Stimulated activated CD8-positive, alpha-beta memory T cell treated with anti-CD3 and anti-CD28 coated beads, Interleukin-7, amount 100 ng/mL, for 48 hours (primary cell): Measurements from ENCODE around the gene DNAH7.

Experiments
- DNase-seq, 2 donors: peaks; one replicate each; pipeline ENCODE4 v3.0.0-alpha.2; 2020; ENCODE audit warnings: low read depth in 1 of 2; ENCODE audit errors: extremely low read depth in 1 of 2

DNAH7 gene

GRCh38 chr2:196079052-196079451 is 10.4 kb upstream of the DNAH7 start:
- DNase-seq: no peak

- no peak for DNase-seq
Observed at GRCh38 chr2:196077821-196078220, 9.2 kb upstream of the DNAH7 start.

- no peak for DNase-seq
Observed at GRCh38 chr2:196076778-196077568, 8.3 kb upstream of the DNAH7 start.

GRCh38 chr2:196075196-196075595 is 6.6 kb upstream of the DNAH7 start:
- no peak for DNase-seq

DNA sequence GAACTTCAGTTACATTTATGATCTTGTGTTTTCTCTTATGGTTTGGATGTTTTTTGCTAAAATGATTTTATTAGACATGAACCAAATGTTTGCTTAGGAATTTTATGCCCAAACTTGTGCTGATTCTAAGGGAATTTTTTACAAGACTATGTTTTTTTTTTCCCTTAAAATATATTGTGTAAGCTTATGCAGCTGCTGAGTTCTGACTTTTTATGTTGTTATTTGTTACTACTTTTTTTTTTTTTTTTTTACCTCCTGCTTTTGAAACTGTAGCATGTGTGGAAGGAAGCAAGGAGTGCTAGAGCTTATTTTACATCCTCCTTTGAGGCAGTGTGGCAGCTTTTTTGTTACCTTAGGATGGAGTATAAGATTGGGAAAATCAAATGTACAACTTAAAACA is 6.0 kb upstream of the DNAH7 start:
- DNase-seq: no peak

DNA sequence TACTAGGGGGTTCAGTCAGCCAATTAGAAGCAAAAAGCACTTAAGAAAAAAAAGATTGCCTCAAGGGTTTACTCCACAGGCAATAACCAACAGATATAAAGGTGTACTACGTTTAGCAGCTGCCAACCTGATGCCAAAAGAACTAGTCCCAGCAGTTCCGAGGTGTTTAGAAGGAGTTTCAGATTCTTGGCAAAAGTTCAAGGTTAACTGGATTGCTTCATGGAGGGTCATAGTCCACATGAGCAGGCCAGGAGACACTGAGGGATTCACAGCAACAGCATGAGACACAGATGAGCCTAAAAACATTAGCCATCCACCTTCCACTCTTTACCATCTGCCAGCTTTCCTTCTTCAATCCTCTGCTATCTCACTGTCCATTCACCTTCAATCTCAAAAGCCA is 4.9 kb upstream of the DNAH7 start:
- no peak for DNase-seq

DNA sequence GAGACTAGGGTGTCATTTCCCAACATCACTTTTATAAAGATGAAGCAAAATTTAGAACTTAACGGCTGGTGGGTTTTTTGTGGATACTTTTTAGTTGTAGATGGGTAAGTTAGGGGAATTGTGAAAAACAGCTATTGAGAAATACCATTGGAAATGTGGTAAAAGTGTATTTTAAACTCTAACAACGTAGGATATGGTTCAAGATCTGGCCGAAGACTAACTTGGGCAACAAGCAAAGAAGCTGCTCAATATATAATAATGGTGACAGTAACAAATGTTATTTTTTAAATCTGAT is 1.6 kb downstream of the DNAH7 start:
- DNase-seq: no peak

- DNase-seq: no peak
Observed at GRCh38 chr2:196066291-196067087, 2.1 kb downstream of the DNAH7 start.

GRCh38 chr2:196063773-196064172 is 4.9 kb downstream of the DNAH7 start:
- no peak for DNase-seq

- DNase-seq: no peak
Observed at GRCh38 chr2:196059491-196059960, 9.1 kb downstream of the DNAH7 start.

- DNase-seq: no peak
Observed at GRCh38 chr2:196054631-196055030, 14.0 kb downstream of the DNAH7 start.

- no peak for DNase-seq
Observed at GRCh38 chr2:196046123-196046917, 22.3 kb downstream of the DNAH7 start.

- no peak for DNase-seq
Observed at GRCh38 chr2:196041786-196042185, 26.9 kb downstream of the DNAH7 start.

DNA sequence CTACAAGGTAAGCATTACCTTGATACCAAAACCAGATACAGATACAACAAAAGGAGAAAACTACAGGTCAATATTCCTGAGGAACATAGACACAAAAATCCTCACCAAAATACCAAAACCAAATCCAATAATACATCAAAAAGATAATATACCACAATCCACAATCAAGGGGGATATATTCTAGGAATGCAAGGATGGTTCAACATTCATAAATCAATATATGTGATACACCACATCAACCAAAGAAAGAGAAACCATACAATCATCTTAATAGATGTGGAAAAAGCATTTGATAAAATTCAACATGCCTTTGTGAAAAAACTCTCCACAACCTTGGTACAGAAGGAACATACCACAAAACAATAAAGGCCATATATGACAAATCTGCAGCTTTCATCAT is 28.4 kb downstream of the DNAH7 start:
- DNase-seq: no peak

GRCh38 chr2:196036442-196036841 is 32.2 kb downstream of the DNAH7 start:
- no peak for DNase-seq

DNA sequence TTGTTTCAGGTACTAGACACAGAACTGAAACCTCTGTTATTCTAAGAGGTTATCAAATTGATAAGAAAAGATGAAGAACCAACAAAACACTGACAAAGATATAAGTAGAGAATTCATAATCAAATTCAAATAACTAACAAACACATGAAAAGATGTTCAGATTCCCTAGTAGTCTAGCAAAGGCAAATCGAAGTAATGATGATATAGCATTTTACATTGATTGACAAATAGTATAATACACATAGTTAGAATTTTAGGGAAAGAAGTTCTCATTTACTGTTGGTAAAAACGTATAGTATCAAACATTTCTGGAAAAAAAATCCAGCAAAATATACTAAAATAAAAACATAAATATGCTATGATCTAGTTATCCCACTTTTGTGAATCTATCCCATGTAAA is 50.6 kb downstream of the DNAH7 start:
- DNase-seq: no peak

GRCh38 chr2:196012314-196012713 is 56.3 kb downstream of the DNAH7 start:
- DNase-seq: no peak

- no peak for DNase-seq
Observed at GRCh38 chr2:196000551-196000950, 68.1 kb downstream of the DNAH7 start.

DNA sequence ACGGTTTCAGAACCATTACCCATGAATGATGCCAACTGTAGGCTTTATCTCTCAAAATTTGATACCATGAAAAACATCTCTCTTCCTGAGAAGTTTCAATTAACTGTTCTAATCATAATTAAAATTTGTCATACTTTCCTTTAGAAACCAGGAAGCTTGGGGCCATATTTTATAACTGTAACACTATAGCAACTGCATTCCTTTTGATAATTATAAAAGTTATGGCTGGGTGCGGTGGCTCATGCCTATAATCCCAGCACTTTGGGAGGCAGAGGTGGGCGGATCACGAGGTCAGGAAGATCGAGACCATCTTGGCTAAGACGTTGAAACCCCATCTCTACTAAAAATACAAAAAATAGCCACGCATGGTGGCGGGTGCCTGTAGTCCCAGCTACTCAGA is 70.6 kb downstream of the DNAH7 start:
- DNase-seq: no peak

DNA sequence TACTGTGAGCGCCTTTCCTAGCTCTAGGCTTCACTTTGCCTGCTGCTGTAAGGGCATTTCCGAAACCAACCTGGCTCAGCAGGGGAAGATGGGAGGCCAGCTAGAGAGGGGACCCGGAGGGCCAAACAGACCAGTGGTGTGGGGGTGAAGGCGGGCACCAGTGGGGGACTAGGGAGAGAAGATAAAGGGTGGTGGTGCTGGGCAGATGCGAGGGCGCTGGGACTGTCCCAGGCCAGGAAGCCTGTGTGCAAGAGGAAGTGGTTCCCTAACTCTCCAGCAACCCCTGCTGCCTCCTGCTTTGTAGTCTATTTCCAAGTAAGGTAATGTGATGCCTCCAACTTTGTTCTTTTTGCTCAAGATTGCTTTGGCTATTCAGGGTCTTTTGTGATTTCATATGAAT is 73.1 kb downstream of the DNAH7 start:
- no peak for DNase-seq

DNA sequence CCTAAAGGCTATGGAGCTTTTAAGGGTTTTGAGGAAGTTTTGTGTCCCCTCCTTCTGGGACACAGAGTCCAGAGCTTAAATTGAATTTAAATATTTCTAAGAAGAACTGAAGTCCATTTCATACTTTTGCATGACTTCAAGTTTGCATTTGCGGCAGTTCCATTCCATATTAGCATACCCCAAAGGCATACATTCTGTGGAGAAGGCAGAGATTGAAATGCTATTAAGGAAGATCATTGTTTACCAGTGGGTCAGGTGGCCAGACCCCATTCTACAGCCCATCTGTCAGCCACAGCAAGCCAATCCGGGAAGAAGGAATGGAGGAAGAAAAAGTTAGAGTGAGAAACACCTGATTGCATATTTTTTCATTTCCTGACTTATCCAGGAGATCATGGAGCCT is 75.0 kb downstream of the DNAH7 start:
- no peak for DNase-seq

GRCh38 chr2:195985741-195986140 is 82.9 kb downstream of the DNAH7 start:
- DNase-seq: no peak
